Cardiac muscle cell (in vitro differentiated cells and primary cell): ENCODE measurements around the gene SH3RF1. TPM values are rescaled to one million over a fixed set of nuclear protein-coding genes. Genes with fewer than 3 reads are reported as not detected.

Source experiments
- DNase-seq, 2 donors: peaks; one replicate each; pipeline versions ENCODE4 v3.0.0 to v3.0.0-alpha.2; 2010 to 2017; ENCODE audit warnings: low read depth in 1 of 2, low spot score in 1 of 2
- H3K27ac ChIP-seq: fragments of 200-600 bp; sonication (generic); 2 replicates; pipeline ENCODE4 v1.5.1; 2016
- H3K27me3 ChIP-seq: fragments of 200-600 bp; sonication (generic); 2 replicates; pipeline ENCODE4 v1.6.0; 2016; ENCODE audit warnings: control low read depth
- H3K36me3 ChIP-seq: fragments of 200-600 bp; sonication (generic); 2 replicates; pipeline ENCODE4 v1.5.1; 2016; ENCODE audit warnings: control low read depth
- H3K4me1 ChIP-seq: fragments of 200-600 bp; sonication (generic); 2 replicates; pipeline ENCODE4 v1.8.1; 2017; ENCODE audit warnings: low read depth, mild to moderate bottlenecking, mixed run types
- H3K4me3 ChIP-seq: fragments of 200-600 bp; sonication (generic); 2 replicates; pipeline ENCODE4 v1.5.1; 2016; ENCODE audit warnings: mild to moderate bottlenecking
- H3K9me3 ChIP-seq: fragments of 200-600 bp; sonication (generic); 2 replicates; pipeline ENCODE4 v1.5.1; 2017; ENCODE audit warnings: low read depth, mild to moderate bottlenecking, control low read depth
- polyA plus RNA-seq: library from polyadenylated mRNA; unstranded; fragments of >200 nt; fragmentation: Nextera tagmentation; extraction: Ambion mirVana; gene quantifications from 2 replicates; pipeline ENCODE4 v1.2.1, GENCODE V29; 2016
- total RNA-seq: library from RNA; depleted of rRNA; stranded (reverse); fragments of >200 nt; gene quantifications from 2 replicates; pipeline ENCODE4 v1.2.3, GENCODE V29; 2016
- TF ChIP-seq, protein P1 (sequence below): IDR thresholded peaks from 2 replicates; pipeline ENCODE4 v1.5.1; 2012; ENCODE audit warnings: low read depth, mild to moderate bottlenecking, low read length

The SH3RF1 gene
- total and polyA plus RNA-seq, 2 experiments from 2014 or later = 3.4 to 4.3 TPM

DNA sequence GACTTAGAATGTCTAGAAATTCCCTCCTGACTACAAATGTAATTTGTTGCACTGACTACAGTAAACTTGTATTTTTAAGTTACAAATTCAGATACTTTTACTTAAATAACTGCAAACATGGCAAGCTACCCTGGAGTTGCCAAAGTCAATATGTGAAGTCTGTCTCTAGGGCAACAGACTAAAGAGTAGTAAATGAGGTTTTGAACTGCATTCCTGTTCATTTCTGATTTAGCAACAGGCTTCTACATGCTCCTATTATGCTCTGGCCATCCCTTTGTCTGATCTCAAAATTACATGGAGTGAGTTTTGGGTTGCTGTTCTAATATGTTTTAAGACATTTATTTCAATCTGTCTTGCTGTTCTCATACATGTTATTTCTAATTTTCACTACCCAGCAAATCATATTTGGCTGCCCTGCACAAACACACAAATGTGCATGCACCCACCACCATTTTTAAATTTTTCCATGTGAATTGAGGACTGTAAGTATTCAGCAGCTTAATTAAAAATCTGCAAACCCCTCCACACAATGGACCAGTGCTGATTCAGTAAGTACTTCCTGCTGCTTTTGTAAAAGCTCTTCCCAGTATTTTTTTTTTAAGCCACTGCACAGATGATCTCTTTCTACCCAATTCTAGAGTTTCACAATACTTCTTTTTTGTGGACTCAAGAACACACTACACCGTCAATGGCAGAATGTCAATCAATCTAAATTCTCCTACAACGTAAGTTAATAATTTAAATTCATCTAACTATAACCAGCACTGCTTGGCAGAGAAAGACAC lies 26.7 kb downstream of the SH3RF1 start:
- Histone ChIP-seq H3K9me3 (no peaks in the 10 kb centered on the region), H3K4me3 (no peak overlapping the region), H3K27me3 (no peaks in the 10 kb centered on the region), H3K36me3 (no peaks in the 10 kb centered on the region), H3K4me1 (no peaks in the 10 kb centered on the region), H3K27ac (no peak overlapping the region)
- TF ChIP-seq, protein P1, sequence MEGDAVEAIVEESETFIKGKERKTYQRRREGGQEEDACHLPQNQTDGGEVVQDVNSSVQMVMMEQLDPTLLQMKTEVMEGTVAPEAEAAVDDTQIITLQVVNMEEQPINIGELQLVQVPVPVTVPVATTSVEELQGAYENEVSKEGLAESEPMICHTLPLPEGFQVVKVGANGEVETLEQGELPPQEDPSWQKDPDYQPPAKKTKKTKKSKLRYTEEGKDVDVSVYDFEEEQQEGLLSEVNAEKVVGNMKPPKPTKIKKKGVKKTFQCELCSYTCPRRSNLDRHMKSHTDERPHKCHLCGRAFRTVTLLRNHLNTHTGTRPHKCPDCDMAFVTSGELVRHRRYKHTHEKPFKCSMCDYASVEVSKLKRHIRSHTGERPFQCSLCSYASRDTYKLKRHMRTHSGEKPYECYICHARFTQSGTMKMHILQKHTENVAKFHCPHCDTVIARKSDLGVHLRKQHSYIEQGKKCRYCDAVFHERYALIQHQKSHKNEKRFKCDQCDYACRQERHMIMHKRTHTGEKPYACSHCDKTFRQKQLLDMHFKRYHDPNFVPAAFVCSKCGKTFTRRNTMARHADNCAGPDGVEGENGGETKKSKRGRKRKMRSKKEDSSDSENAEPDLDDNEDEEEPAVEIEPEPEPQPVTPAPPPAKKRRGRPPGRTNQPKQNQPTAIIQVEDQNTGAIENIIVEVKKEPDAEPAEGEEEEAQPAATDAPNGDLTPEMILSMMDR = no peak
- DNase-seq = peak in 1 of 2 donors; percentile 77

DNA sequence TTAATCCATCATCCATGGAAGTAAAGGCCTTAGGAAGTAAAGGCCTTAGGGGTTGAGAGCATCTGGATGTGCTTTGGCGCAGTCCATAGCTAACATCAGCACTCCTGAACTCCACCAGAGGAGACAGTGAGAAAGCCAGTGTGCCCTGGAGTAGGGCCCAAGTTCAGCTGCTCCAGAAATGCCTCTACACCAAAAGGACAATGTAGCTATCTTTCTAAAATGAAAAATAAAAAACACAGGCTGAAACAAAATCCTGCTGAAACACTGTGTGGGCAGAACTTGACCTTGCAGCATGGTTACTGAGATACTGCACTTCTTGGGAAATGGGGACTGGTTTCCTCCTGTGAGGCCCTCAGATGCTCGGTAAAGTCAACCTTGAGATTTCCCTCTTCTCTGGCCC lies 29.3 kb downstream of the SH3RF1 start:
- DNase-seq = peak in 1 of 2 donors; percentile 46
- H3K4me3 ChIP-seq = no peak overlapping the region
- H3K27ac ChIP-seq = no peak overlapping the region
- H3K36me3 ChIP-seq = no peaks in the 10 kb centered on the region
- H3K27me3 ChIP-seq = no peaks in the 10 kb centered on the region
- H3K4me1 ChIP-seq = no peaks in the 10 kb centered on the region
- no peaks in the 10 kb centered on the region for H3K9me3 ChIP-seq
- TF ChIP-seq, protein P1 = no peak

DNA sequence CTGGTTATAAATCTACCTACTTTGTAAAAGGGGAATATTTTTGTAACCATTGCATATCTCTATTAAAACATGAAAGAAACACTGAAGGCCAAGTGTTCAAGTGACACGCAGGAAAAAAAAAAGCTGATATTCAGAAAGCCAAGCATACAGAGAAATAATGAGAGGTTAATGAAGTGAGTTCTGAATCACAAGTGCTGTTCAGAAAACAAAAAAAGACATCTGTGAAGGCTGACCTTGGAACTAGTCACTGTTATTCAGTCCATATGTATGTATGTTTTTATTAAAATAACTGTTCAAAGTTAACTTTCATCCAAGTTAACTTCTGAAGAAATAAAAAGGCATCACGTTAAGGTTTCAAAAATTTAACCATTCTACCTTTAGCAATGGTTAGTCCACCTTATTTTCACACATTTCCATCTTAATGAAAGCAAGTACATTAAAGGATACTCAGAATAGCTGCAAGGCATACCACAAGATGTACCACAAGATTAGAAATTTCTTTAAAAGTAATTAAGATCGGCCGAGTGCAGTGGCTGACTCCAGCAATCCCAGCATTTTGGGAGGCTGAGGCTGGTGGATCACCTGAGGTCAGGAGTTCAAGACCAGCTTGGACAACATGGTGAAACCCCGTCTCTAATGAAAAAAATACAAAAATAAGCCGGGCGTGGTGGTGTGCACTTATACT lies 31.4 kb downstream of the SH3RF1 start:
- Histone ChIP-seq H3K9me3 (no peaks in the 10 kb centered on the region), H3K4me1 (no peaks in the 10 kb centered on the region), H3K27me3 (no peaks in the 10 kb centered on the region), H3K4me3 (no peak overlapping the region), H3K27ac (no peak overlapping the region), H3K36me3 (no peaks in the 10 kb centered on the region)
- no peak for DNase-seq
- TF ChIP-seq, protein P1 = no peak

DNA sequence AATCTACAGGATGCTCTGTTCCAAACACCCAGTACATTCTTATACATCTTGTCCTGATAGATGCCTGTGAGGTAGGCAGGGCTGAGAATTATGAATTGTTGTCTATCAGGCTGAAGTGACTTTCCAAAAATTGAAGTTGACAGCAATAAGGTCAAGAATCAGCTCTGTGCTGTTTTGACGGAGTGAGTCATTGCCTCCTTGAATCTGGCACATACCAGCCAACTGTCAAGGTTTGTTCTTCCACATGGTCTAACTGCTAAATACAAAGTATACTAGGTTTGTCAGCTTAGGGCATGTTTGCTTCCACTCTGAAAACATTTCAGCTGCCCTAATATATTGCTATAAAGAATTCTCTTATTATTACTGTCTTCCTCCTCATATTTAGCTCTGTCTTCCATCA lies 32.3 kb downstream of the SH3RF1 start:
- Histone ChIP-seq H3K4me3 (no peak overlapping the region), H3K27ac (no peak overlapping the region), H3K27me3 (no peaks in the 10 kb centered on the region), H3K9me3 (no peaks in the 10 kb centered on the region), H3K4me1 (no peaks in the 10 kb centered on the region), H3K36me3 (no peaks in the 10 kb centered on the region)
- DNase-seq = peak in 1 of 2 donors; percentile 52
- TF ChIP-seq, protein P1 = no peak

DNA sequence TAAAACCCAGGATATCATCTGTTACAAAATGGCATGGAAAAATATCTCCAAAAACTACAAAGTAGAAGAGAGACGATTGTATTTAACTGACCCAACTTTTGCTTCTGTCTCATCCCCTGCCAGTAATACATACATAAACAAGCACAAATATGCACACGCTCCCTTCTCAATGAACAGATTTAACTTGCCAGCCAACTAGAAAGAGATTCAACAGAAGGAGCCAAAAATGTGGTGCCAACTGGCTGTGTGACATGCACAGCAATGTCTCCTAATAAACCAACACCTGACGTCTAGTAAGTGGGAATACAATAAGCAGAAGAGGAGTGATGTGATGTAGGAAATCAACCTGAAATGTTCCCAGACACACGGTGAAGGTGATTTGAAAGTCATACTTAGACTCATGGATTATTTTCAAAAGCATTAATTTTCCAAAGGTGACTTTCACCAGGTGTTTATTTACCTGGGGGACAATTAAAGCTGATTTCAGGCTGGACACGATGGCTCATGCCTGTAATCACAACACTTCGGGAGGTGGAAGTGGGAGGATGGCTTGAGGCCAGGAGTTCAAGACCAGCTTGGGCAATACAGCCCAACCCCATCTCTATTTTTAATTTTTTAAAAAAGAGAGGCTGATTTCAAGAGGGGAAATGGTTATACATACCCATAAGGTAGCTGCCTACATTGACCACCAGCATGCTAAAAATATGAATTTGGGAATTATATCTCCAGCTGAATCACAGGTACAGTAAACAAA lies 33.7 kb downstream of the SH3RF1 start:
- Histone ChIP-seq H3K4me1 (no peaks in the 10 kb centered on the region), H3K27me3 (no peaks in the 10 kb centered on the region), H3K9me3 (no peaks in the 10 kb centered on the region), H3K27ac (no peak overlapping the region), H3K4me3 (no peak overlapping the region), H3K36me3 (no peaks in the 10 kb centered on the region)
- no peak for DNase-seq
- TF ChIP-seq, protein P1 = no peak
